ENCODE data around the gene SLC12A9. TPM values are rescaled to one million over a fixed set of nuclear protein-coding genes. Genes with fewer than 3 reads are reported as not detected.

The SLC12A9 gene
- total and polyA plus RNA-seq, 2 of the 4 experiments (the other 2 are of a cell fraction) = 4.5 to 16.2 TPM

- no peak overlapping the region for H2BK120ac ChIP-seq (ENCODE audit: low read depth, low read length)
- BruUV-seq (replicated peaks) = no TSS peak
- CTCF ChIA-PET = no interaction called here
- TF ChIP-seq RAD21 (IDR thresholded peaks at IDR 0.05; ENCODE audit: low read length) (no peak), BHLHE40 (IDR thresholded peaks at IDR 0.05; ENCODE audit: low read depth, low read length) (no peak), RCOR1 (IDR thresholded peaks at IDR 0.05; ENCODE audit: insufficient replicate concordance, low read length) (no peak), FOS (IDR thresholded peaks at IDR 0.05; ENCODE audit: low read depth, low read length) (no peak), CEBPB (IDR thresholded peaks at IDR 0.05; ENCODE audit: low read depth, low read length) (no peak), USF2 (IDR thresholded peaks at IDR 0.05; ENCODE audit: low read depth, low read length) (no peak), MAZ (IDR thresholded peaks at IDR 0.05; ENCODE audit: borderline replicate concordance, low read depth, low read length) (no peak), SMC3 (IDR thresholded peaks at IDR 0.05; ENCODE audit: low read depth, low read length) (no peak), ELK1 (IDR thresholded peaks at IDR 0.05; ENCODE audit: borderline replicate concordance, low read depth, low read length) (no peak), RFX5 (IDR thresholded peaks at IDR 0.05; ENCODE audit: low read depth, low read length) (no peak), MAFK (IDR thresholded peaks at IDR 0.05; ENCODE audit: low read depth, low read length) (no peak), NFE2L2 (IDR thresholded peaks at IDR 0.05; ENCODE audit: low read depth, low read length) (no peak), CHD1 (IDR thresholded peaks at IDR 0.05; ENCODE audit: low read depth, low read length) (no peak), MXI1 (IDR thresholded peaks at IDR 0.05; ENCODE audit: borderline replicate concordance, low read depth, low read length) (no peak), POLR2A (IDR thresholded peaks at IDR 0.05; ENCODE audit: low read depth, low read length) (no peak)
Measured at GRCh38 chr7:100822236-100823139, 30.0 kb upstream of the SLC12A9 start.

More at GRCh38 chr7:100822236-100823139, 30.0 kb upstream of the SLC12A9 start:
- H2BK5ac ChIP-seq (ENCODE audit: low read depth, low read length, poor library complexity, severe bottlenecking) = no peak overlapping the region
- no peak overlapping the region for H3K14ac ChIP-seq (replicated peaks; ENCODE audit: low read depth, low read length)
- H3K4me1 ChIP-seq (ENCODE audit: control insufficient read depth, insufficient read depth, low read length) = peaks cover 9% of the 10 kb centered on the region
- no peak overlapping the region for H2AK5ac ChIP-seq (ENCODE audit: low read depth, low read length)
- no peak overlapping the region for H2AFZ ChIP-seq (replicated peaks; ENCODE audit: low read length, poor library complexity)
- H4K20me1 ChIP-seq (ENCODE audit: insufficient read depth, low read length) = peaks cover 30% of the 10 kb centered on the region
- no peak overlapping the region for H4K5ac ChIP-seq (ENCODE audit: low read depth, low read length)
- no peak for DNase-seq
- no peak overlapping the region for H4K8ac ChIP-seq (ENCODE audit: low read depth in 2 of 2, low read length in 2 of 2)
- no peak overlapping the region for H3K27ac ChIP-seq (ENCODE audit: insufficient read depth, low read length)
- H3K4ac ChIP-seq (ENCODE audit: low read depth, low read length) = no peak overlapping the region
- H3K36me3 ChIP-seq (ENCODE audit: control insufficient read depth, insufficient read depth, low read length) = peaks cover 50% of the 10 kb centered on the region
- H3K4me2 ChIP-seq (ENCODE audit: low read depth, low read length) = no peak overlapping the region
- H3K23ac ChIP-seq (ENCODE audit: low read depth, low read length) = no peak overlapping the region
- intact Hi-C loops (cut with micrococcal nuclease) = no loop called here
- H4K91ac ChIP-seq (ENCODE audit: insufficient read depth, low read depth, low read length) = no peak overlapping the region
- H3K18ac ChIP-seq (ENCODE audit: low read depth, low read length) = no peak overlapping the region
- no peak overlapping the region for H3K4me3 ChIP-seq (ENCODE audit: insufficient read depth, low read depth, low read length)
- dilution Hi-C loops (cut with HindIII; ENCODE audit: low sequenced_read_pairs, unreplicated experiment) = no loop called here
- no peak for ATAC-seq (ENCODE audit: low read depth)
- no peaks in the 10 kb centered on the region for H3K27me3 ChIP-seq (ENCODE audit: control insufficient read depth, insufficient read depth, low read length)
- H2BK20ac ChIP-seq (ENCODE audit: low read depth, low read length) = no peak overlapping the region
- H2AK9ac ChIP-seq (replicated peaks; ENCODE audit: low read depth, low read length, poor library complexity) = no peak overlapping the region
- H3K9me1 ChIP-seq (ENCODE audit: insufficient read depth, low read length) = no peaks in the 10 kb centered on the region
- no peak overlapping the region for H3K56ac ChIP-seq (ENCODE audit: extremely low read depth, insufficient read depth, low read length)
- in situ Hi-C loops (cut with MboI; ENCODE audit: low sequenced_read_pairs) = loop anchor here (10.0 kb wide), 1 partner anchor 118 kb away; the partner anchor contains the start of gene POP7
- H3K9ac ChIP-seq (ENCODE audit: low read depth, low read length) = no peak overlapping the region
- H3K9me3 ChIP-seq (ENCODE audit: control insufficient read depth, insufficient read depth, low read length) = no peaks in the 10 kb centered on the region
- 95% methylated on average over 29 of the region's 43 CpGs; no CpG with 5 or more reads in 1 of the 2 experiments for WGBS, 2 experiments (ENCODE audit: extremely low coverage in 2 of 2, insufficient read length in 1 of 2)
- H2BK15ac ChIP-seq (ENCODE audit: low read depth, low read length) = no peak overlapping the region
- POLR2A ChIA-PET (ENCODE audit: unreplicated experiment) = no interaction called here
- peaks cover 7 to 45% of the 10 kb centered on the region in 2 experiments; a peak in 3 of 4 replicates for H3K79me1 ChIP-seq (ENCODE audit: low read depth in 1 of 2, low read length in 2 of 2)

Data from IMR-90 (cell line).